Heart left ventricle (tissue), 16 donors: Measurements from ENCODE around the gene AHR. TPM values are rescaled to one million over a fixed set of nuclear protein-coding genes. Genes with fewer than 3 reads are reported as not detected.

Source experiments
- ATAC-seq, 4 donors: fragments of 200-7000 bp; cut with Tn5 transposase; one replicate each; pipeline ENCODE4 v1.9.1; 2020 to 2022; ENCODE audit warnings: moderate library complexity in 4 of 4, mild to moderate bottlenecking in 3 of 4, moderate number of reproducible peaks in 1 of 4
- DNase-seq, 5 donors: peaks; one replicate each; pipeline ENCODE4 v3.0.0-alpha.2; 2020
- H3K27ac ChIP-seq, 12 donors: fragments of 200-600 bp; sonication (generic) in 4 of 12; one replicate each; pipeline versions ENCODE4 v1.5.0 to v1.8.0; 2016 to 2022; ENCODE audit warnings: mild to moderate bottlenecking in 2 of 12
- H3K27me3 ChIP-seq, 9 donors: fragments of 200-600 bp; sonication (generic) in 2 of 9; one replicate each; pipeline versions ENCODE4 v1.5.1 to v1.8.0; 2016 to 2022; ENCODE audit warnings: mild to moderate bottlenecking in 3 of 9
- H3K36me3 ChIP-seq, 9 donors: fragments of 200-600 bp; sonication (generic) in 2 of 9; one replicate each; pipeline versions ENCODE4 v1.5.0 to v1.8.0; 2018 to 2022; ENCODE audit warnings: mild to moderate bottlenecking in 2 of 9
- H3K4me1 ChIP-seq, 12 donors: fragments of 200-600 bp; sonication (generic) in 4 of 12; one replicate each; pipeline versions ENCODE4 v1.5.0 to v1.8.0; 2016 to 2022; ENCODE audit warnings: mild to moderate bottlenecking in 3 of 12
- H3K4me3 ChIP-seq, 12 donors: fragments of 200-600 bp; sonication (generic) in 4 of 12; one replicate each; pipeline versions ENCODE4 v1.5.0 to v1.8.0; 2017 to 2022; ENCODE audit warnings: mild to moderate bottlenecking in 9 of 12, moderate library complexity in 4 of 12
- H3K9me3 ChIP-seq, 12 donors: fragments of 200-600 bp; sonication (generic) in 4 of 12; one replicate each; pipeline versions ENCODE4 v1.5.0 to v1.8.0; 2016 to 2022; ENCODE audit warnings: mild to moderate bottlenecking in 1 of 12
- POLR2A ChIP-seq, 2 donors: fragments of 450-650 bp; IDR thresholded peaks; one replicate each; pipeline ENCODE4 v1.6.1; 2017; ENCODE audit warnings: antibody characterized with exemption in 2 of 2, mild to moderate bottlenecking in 2 of 2, moderate library complexity in 2 of 2
- WGBS, 4 donors: extraction: QIAGEN DNeasy Blood & Tissue Kit in 2 of 4; methylation state at CpG; one replicate each; pipeline versions ENCODE4 v1.1.5 to v1.1.7; 2013 to 2018; 5-methylcytosine and 5-hydroxymethylcytosine counted together
- intact Hi-C, 10 donors: fragments of 100-400 bp; cut with DNase I; formaldehyde crosslinking; loops; one replicate each; pipeline versions ENCODE4 v1.11.1 to v1.14.2; 2022
- polyA plus RNA-seq, 2 donors: library from polyadenylated mRNA; stranded (reverse); fragments of 200-250 nt; gene quantifications; one replicate each; pipeline ENCODE4 v1.2.3, GENCODE V29; 2013
- total RNA-seq, 9 donors: library from RNA; depleted of rRNA in 2 of 9; stranded (reverse); fragments of >200 nt in 2 of 9; fragmentation: NEBNext Ultra II Directional in 3 of 9; extraction: Animal tissue kit (Norgen Biotek cat#: 25700) in 3 of 9; gene quantifications; one replicate each; pipeline versions ENCODE4 v1.1.0 to v1.2.4, GENCODE V29; 2016 to 2023
- TF ChIP-seq, protein P1 (sequence below), 12 donors: fragments of 200-600 bp; sonication (generic) in 4 of 12; IDR thresholded peaks; one replicate each; pipeline versions ENCODE4 v1.5.0 to v1.8.0; 2018 to 2022; ENCODE audit warnings: antibody characterized with exemption in 12 of 12, mild to moderate bottlenecking in 5 of 12
- donor health status: ischemic (EF 13 %, LVEDD 7.1; RV severe dilation, severe dysfunction).
- donor health status: healthy with polysubstance abuse.
- donor health status: DM: no; HTN: yes; CAD: no.
- donor health status: DM: no; HTN: no; CAD: no.
- donor health status: ischemic (EF 25% LVEDD 6.9; RV normal size, moderate dysfunction).
- donor health status: ischemic (EF 25% LVEDD 5.7; RV mildly dilated, moderate dysfunction).
- donor health status: healthy.
- donor health status: DM: yes; HTN: yes; CAD: no.
- donor health status: ischemic (EF 35%, LVEDD 5.7; RV mildly dilated, moderate dysfunction).
- donor health status: nonischemic (EF 11% LVEDD 7.7; RV severe dilation, severe dysfunction).
- donor health status: DM: yes; HTN: yes; CAD: no.
- donor health status: PGD.
- donor health status: ischemic (EF 29% LVEDD 5.4; RV normal size, mild dysfunction).
- donor health status: nonischemic (EF 23%, LVEDD 6.1; RV moderate dilation, normal function).

AHR gene
- total and polyA plus RNA-seq, 11 donors: 6.0 to 84.6 (median 40.8) TPM

DNA sequence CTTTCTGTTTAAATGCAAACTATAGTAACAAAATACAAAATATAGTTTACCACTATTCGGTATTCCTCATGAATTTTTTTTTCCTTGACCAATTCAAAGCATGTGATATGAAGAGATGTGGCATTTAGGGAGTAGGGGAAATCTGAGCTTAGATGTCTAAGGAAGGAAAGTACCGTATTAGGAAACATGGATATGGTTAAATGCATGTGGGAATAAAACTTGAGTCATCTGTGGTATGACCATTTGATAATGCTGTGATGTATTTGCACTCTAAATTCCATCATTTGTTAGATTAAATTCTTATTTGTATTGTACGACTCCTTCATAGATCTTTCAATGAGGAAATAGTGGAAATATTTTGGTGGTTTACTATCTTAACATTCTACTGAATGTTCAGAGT is 19.7 kb downstream of the AHR start:
- intact Hi-C loops: no loop called here
- 83 to 87% (median 85%) methylated on average over 3 of the region's 3 CpGs for WGBS, 4 donors
- H3K9me3 ChIP-seq: no peaks in the 10 kb centered on the region
- peak in 1 of 4 donors; percentile 34 for ATAC-seq
- H3K27ac ChIP-seq: peak overlapping the region in 1 of 12 donors; percentile 7
- no peak for TF ChIP-seq POLR2A (IDR thresholded peaks at IDR 0.05)
- TF ChIP-seq, protein P1, sequence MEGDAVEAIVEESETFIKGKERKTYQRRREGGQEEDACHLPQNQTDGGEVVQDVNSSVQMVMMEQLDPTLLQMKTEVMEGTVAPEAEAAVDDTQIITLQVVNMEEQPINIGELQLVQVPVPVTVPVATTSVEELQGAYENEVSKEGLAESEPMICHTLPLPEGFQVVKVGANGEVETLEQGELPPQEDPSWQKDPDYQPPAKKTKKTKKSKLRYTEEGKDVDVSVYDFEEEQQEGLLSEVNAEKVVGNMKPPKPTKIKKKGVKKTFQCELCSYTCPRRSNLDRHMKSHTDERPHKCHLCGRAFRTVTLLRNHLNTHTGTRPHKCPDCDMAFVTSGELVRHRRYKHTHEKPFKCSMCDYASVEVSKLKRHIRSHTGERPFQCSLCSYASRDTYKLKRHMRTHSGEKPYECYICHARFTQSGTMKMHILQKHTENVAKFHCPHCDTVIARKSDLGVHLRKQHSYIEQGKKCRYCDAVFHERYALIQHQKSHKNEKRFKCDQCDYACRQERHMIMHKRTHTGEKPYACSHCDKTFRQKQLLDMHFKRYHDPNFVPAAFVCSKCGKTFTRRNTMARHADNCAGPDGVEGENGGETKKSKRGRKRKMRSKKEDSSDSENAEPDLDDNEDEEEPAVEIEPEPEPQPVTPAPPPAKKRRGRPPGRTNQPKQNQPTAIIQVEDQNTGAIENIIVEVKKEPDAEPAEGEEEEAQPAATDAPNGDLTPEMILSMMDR (IDR thresholded peaks at IDR 0.05): no peak
- peaks cover 0 to 35% (median 9%) of the 10 kb centered on the region in 9 donors for H3K36me3 ChIP-seq
- peaks cover 6 to 82% (median 45%) of the 10 kb centered on the region in 12 donors for H3K4me1 ChIP-seq
- DNase-seq: no peak
- H3K4me3 ChIP-seq: no peak overlapping the region
- no peaks in the 10 kb centered on the region for H3K27me3 ChIP-seq

DNA sequence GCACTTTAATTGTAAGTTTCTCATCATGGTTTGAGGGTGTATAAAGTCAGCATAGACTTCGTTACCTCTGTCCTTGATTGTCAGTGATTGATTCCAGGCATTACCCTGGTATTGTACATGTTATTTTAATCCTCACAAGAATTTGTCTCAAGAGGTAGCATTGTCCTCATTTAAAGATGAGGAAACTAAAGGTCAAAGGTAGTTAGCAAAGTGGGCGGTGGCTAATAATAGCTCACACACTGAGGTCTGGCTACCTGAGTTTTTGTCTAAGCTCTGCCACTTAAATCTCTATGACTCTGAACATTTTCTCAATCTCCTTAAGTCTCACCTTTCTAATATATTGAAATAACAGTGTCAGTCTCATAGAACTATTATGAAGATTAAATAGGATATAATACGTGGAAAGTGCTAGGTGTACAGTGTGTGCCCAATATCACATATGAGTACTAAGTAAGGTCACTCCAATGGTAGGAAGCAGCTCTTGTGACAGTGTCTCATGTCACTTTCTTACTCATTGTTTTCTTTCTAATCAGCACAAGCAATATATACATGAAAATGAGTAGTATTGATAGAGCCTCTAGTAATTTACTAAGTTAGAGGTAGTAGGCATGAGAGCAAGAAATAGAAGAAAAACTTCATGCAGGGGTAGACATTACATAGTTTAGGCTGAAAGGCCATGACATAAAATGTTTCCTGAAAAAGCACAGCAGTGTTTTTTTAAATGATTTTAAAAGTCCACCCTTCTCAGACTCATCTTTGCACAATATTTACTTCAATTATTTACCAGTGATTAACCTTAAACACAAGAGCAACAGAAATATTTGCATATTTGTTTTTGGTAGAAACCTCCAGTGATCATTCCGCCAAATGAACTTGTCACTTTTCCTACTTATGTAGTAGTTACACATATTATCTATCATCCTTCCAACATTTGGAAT is 21.0 kb downstream of the AHR start:
- H3K4me3 ChIP-seq: no peak overlapping the region
- no peak for DNase-seq
- intact Hi-C loops: no loop called here
- H3K27me3 ChIP-seq: no peaks in the 10 kb centered on the region
- H3K36me3 ChIP-seq: peaks cover 0 to 38% (median 22%) of the 10 kb centered on the region in 9 donors
- H3K27ac ChIP-seq: peak overlapping the region in 1 of 12 donors; percentile 28
- H3K4me1 ChIP-seq: peaks cover 4 to 71% (median 40%) of the 10 kb centered on the region in 12 donors
- peak in 2 of 4 donors; percentile 61 to 66 for ATAC-seq
- TF ChIP-seq, protein P1 (IDR thresholded peaks at IDR 0.05): no peak
- TF ChIP-seq POLR2A (IDR thresholded peaks at IDR 0.05): no peak
- no peaks in the 10 kb centered on the region for H3K9me3 ChIP-seq
- 70 to 76% (median 74%) methylated on average over 4 of the region's 4 CpGs for WGBS, 4 donors

DNA sequence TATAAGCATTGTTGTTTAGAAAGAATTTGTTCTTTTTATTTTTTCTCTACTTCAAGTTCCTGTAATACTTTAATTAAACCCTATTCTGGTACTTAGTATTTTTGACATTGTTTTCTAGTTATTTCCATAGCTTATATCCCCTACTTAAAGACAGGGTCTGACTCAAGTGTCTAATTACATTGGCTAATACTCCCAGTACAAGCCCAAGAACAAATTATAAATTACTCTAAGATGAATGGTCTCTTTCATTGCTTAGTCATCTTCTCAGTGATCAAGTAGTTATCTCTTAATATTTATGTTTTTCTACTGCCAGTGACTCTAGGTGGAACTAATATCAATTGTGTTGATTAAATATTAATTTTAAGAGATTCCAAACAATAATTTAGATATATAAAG is 21.6 kb downstream of the AHR start:
- ATAC-seq: no peak
- H3K4me3 ChIP-seq: no peak overlapping the region
- no peaks in the 10 kb centered on the region for H3K27me3 ChIP-seq
- intact Hi-C loops: no loop called here
- H3K4me1 ChIP-seq: peaks cover 0 to 66% (median 40%) of the 10 kb centered on the region in 12 donors
- peak overlapping the region in 1 of 12 donors; percentile 28 for H3K27ac ChIP-seq
- no peaks in the 10 kb centered on the region for H3K9me3 ChIP-seq
- TF ChIP-seq, protein P1 (IDR thresholded peaks at IDR 0.05): no peak
- no peak for TF ChIP-seq POLR2A (IDR thresholded peaks at IDR 0.05)
- peaks cover 0 to 44% (median 24%) of the 10 kb centered on the region in 9 donors for H3K36me3 ChIP-seq
- DNase-seq: no peak

DNA sequence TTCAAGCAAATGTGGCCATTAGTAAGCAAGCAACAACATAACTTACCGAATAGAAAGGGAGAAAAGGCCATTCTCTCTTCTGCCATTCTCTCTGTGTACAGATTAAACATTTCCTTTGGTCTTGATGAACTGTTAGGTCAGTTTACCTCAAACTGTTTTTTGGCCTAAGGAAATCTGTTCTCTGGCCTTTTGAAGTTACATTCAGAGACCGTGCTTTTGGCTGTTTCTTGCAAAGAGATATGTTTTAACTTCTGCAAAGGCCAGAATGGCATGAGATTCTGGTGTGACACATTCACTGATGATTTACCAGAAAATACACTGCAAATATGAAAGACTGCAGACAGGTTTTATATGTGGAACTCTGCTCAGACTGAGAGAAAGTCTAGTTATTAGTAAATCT is 22.2 kb downstream of the AHR start:
- DNase-seq: no peak
- 67 to 82% (median 76%) methylated on average over 2 of the region's 2 CpGs for WGBS, 4 donors
- Histone ChIP-seq H3K36me3 (peaks cover 0 to 50% (median 24%) of the 10 kb centered on the region in 9 donors), H3K4me1 (peaks cover 0 to 61% (median 38%) of the 10 kb centered on the region in 12 donors), H3K27ac (peak overlapping the region in 3 of 12 donors; percentile 4 to 28 (median 13)), H3K27me3 (no peaks in the 10 kb centered on the region), H3K4me3 (no peak overlapping the region), H3K9me3 (no peaks in the 10 kb centered on the region)
- TF ChIP-seq POLR2A (IDR thresholded peaks at IDR 0.05): no peak
- TF ChIP-seq, protein P1 (IDR thresholded peaks at IDR 0.05): no peak
- intact Hi-C loops: no loop called here
- ATAC-seq: no peak
